GM21360 (cell line): ENCODE measurements around the gene SMAD3.

Experiments
- ATAC-seq: cut with Tn5 transposase; IDR thresholded peaks from one replicate; pipeline ENCODE4 v1.9.1; 2021; ENCODE audit warnings: mild to moderate bottlenecking, moderate library complexity; ENCODE audit not compliant: unreplicated experiment

Gene SMAD3

DNA sequence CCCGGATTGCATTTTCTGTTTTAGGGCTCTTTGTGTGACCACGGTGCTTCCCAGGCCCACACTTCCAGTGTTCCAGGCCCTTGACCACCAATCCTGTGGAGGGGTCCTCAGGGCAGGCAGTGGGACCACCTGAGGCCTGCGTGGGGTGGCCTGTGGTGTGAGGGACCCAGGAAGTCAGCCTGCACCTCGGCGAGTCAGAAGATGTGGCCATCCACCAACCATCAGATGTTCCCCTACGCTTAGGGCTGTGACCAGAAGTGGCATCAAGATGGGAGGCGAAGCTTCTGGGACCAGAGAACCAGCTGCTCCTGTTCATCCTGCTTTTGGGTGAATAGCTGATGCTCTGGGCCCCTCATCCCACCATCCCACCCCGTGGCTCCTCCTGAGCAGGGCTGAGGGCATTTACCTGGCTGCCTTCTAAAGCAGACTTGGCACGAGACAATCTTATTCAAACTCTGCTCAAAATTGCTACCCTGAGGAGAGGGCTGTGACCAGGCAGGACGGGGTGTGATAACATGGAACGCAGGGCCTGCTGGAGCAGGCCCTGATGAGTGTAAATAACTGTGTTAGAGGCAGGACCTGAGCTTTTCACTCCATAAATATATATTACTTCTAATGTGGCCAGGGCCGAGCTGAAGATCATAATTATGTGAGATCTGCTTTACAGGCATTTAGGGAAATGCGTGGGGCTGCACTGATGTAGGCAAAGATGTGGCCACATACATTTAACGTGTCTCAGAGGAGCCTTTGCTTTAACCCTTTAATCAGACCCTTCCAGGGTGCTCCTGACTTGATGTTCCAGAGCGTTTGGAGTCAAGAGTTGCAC is 28.8 kb downstream of the SMAD3 start:
- ATAC-seq: no peak

GRCh38 chr15:67095912-67096311 is 30.5 kb downstream of the SMAD3 start:
- no peak for ATAC-seq

- no peak for ATAC-seq
Measured at GRCh38 chr15:67096546-67097294, 31.3 kb downstream of the SMAD3 start.

- no peak for ATAC-seq
Measured at GRCh38 chr15:67097424-67097823, 32.0 kb downstream of the SMAD3 start.

DNA sequence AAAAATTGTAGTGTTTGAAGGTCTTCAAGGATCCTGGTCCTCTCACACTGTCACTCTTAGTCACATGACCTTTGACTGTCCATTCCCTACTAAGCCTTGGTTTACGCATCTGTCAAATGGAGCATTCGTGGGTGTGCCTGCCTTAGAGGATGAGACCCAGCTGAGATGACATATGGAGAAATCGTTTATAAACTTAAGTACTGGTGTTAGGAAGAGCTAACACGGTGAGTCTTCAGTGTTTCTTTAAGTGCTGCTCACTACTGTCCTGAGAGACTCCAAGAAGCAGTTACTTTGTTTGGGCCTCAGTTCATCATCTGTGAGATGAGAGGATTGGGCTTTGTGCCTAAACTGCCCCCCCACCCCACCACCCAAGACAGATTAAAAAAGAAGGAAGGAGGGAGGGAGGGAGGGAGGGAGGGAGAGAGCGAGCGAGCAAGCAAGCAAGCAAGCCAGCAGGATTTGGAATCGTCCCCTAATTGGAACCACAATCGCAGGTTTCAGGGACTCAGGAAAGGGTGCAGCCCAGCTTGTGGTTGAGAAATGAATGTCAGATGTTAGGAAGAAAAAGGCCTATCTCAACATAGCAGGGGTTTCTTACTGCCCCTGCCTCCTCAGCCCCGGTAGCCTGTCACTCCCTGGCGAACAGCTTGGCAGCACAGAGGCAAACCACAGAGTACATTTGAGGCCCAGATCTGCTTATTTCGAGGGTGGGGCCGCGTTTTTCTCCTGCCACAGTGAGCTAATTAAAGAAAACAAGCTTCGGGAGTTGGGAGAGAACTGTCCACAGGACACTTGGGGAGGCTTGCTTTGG is 32.7 kb downstream of the SMAD3 start:
- ATAC-seq: no peak

GRCh38 chr15:67098768-67099282 is 33.4 kb downstream of the SMAD3 start:
- ATAC-seq: no peak

GRCh38 chr15:67100124-67100791 is 34.9 kb downstream of the SMAD3 start:
- ATAC-seq: no peak

- ATAC-seq: peak; percentile 60
Measured at GRCh38 chr15:67100801-67101581, 35.6 kb downstream of the SMAD3 start.

DNA sequence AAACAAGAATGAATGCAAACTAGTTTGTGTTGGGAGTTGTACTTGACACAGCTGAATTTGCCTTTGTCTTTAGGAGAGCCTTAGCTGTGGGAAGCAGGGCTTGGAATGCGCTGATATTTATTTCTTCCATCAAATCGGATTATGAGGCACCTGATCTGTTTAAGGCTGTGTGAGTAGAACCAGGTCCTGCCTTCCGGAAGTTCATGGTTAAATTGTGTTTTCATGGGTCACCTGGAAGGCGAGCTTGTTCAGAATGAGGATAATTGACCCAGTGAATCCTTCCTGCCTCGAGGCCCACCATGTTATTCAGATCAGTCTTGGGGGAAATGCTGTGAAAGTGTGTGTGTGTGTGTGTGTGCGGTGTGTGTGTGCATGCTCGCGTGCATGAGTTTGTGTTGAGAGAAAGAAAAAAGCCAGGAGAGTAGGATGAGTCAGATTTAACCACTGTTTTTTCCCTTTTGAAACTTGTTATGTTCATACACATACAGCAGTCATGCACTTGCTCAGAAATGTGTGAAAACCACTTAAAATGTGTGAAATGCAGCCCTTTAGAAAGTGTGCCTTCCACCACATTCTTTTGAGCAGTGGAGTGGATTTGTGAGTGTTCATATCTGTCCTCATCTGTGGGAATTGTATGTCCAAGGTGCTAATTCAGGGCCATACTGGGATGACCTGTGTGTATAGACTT is 36.7 kb downstream of the SMAD3 start:
- ATAC-seq: no peak

- ATAC-seq: no peak
Measured at GRCh38 chr15:67102599-67102929, 37.2 kb downstream of the SMAD3 start.

- ATAC-seq: no peak
Measured at GRCh38 chr15:67103021-67103420, 37.6 kb downstream of the SMAD3 start.

GRCh38 chr15:67103432-67103831 is 38.0 kb downstream of the SMAD3 start:
- no peak for ATAC-seq

DNA sequence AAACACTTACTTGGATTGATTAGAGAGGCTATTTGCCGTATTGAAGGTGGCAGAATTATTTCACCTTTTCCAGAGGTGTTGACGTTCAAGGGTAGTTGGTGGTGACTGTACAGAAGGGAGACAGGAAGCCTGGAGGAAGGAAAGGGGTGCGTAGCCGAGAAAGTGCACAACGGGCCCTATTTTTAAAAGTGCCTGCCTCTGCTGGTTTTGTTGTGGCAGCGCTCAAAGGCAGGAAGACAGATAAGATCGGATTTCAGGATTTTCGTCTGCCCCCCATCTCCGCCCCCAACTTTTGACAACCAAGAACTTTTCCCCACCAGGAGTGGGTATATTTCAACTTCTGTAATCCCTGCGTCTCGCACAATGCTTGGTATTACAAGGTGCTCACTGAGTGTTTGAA is 38.5 kb downstream of the SMAD3 start:
- no peak for ATAC-seq

DNA sequence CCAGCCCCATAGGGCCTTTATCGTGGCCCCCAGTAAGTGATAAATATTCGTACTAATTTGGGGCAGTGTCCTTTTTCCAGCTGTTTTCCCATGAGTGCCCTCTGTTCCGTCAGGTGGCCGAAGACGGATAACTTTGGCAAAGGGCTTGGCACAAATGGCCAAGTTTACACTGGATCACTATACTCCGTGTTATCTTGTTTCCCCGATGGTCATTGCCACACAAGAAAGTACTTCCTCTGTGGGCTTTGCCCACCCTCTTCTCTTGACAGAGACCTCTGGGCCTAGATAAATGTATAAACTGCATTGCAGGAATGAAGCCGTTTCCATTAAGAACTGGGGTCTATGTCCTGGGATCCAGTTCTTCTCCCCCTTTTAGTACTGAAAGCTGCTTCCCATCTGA is 39.1 kb downstream of the SMAD3 start:
- no peak for ATAC-seq

DNA sequence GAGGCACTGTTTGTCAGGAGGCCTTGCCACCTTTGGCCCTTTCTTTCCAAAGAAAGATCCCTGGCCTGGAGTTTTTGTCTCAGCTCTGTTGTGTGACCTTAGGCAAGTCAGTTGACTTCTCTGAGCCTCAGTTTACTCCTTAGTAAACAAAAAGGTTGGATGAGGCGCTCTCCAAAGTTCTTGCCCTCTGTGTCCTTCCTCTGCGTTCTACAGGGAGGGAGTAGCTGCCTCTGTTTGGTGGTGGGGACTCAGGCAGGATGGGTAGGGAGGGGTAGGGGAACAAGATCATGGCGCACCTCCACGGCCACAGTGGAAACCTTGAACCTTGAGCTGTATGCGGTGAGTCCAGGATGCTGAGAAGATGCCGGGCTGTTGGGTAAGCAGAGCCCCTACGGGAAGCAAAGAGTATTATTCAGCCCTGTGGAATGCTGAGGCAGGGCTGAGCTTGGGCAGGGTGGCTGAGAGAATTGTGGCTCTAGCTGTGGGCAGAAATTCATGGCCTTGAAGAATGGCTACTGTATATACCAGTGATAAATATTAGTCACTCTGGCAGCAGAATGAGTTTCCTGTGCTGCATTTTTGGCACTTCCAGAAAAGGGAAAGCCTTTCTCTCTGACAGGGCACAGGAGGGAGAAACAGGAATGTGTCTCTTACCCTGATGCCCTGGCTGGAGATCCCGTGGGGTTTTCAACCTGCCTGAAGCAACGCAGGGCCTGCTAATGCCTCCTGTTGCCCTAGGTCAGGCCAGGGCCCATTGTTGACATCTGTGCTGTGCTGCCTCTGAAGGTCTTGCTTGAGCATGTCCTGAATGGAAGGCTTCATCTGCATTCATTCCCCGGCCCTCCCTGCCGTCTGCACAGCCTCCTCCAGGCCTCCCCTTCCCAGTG is 39.9 kb downstream of the SMAD3 start:
- ATAC-seq: no peak

DNA sequence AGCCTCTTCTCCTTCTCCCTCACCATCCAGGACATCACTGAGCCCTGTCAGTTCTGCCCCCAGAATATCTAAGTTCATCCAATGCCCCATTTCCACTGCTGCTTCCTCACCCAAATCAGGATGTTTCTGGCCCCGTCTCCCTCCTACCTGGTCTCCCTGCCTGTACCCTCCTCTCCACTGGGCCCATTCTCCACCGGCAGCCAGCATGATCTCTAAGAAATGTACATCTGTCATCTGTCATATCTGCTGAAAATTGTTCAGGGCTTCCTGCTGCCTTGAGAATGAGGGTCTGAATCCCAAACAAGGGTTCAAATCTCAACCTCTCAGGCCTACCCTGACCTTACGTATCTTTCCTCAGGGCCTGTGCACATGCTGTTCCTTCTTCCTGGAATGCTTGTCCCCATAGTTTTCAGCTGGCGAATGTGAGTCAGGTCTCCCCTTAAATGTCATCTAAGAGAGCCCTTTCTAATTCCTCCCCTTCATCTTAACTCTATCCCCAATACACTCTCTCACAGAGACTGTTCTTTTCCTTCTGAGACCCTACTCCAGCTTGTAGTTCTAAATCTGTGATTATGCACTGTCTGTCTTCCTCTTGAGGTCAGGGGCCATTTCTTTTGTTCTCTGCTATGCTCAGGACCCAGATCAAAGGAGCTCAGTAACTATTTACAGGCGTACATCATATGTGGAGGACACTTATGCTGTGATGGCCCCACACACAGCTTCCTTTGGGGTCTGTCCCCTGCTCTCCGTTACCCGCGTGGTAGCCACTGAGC is 40.8 kb downstream of the SMAD3 start:
- ATAC-seq: no peak

DNA sequence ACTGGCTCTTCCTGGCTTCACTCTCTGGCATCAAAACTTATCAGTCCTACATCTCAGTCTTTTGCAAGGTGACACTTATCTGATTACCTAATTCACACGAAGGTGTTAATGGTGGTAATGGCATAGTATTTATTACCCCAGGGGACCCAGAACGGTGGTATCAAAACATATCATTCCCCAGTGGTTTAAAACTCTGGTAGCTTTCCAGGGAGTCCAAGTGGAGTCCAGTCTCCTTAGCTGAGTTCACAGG is 41.3 kb downstream of the SMAD3 start:
- ATAC-seq: no peak
